CD4-positive, alpha-beta T cell treated with Interleukin-10 for 1 hour (primary cell): ENCODE measurements around the gene ATP9A.

Source experiments
- DNase-seq: peaks from one replicate; pipeline ENCODE4 v3.0.0-alpha.2; 2020

Gene ATP9A

DNA sequence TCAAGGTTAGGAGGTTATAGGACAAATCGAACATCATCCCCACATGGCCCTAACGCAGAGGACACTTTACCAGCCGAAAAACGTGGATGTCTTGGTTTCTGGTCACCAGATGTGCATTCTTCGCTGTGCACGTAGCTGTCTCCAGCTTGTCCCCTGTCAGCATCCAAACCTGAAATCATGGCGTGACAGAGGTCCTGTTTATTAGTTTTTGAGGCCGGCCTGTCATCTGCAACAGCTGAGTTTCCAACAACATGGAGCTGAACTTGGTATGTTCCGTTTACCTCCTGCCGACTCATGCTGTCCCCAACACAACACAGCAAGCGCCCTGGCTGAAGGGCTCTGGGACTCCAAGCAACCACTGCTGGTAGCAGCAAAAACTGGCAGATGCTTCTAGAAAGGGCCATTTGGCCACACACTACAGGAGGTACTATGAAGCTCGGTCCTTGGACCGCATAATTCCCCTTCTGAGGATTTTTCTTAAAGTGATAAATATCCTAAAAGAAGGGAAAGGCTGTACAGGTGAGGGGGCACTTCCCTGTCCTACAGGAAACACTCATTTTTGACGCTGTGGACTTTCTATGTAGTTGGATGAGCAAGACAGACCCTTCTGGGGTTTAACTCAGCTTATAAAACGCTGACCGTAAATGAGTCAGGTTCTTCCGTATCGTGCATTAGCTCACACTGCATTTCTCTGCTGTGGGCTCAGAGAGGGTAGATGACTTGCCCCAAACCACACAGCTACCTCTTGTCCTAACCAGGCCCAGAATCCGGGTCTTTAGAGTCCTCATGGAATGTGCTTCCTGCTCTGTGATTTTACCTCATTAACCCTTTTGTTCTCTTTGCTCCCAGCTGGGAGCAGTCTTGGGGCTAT, 146.0 kb downstream of the ATP9A start:
- DNase-seq, result no peak

DNA sequence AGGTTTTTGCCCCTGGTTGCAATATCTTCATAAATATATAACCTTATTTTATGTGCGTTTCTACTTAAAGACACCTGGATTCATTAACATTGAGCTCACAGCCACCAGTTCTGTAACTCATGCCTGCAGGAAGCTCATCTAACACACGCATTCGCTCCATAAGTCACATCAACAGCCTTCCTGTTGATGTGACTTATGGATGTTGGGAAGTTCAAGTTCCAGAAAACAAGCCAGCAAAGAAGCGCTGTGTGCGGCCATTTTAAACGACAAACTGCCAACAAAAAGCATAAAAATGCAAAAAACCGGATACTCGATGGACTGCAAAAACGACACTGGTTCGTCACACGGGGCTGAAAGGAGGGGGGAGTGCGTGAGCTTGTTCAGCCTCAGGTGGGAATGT, 147.8 kb downstream of the ATP9A start:
- no peak for DNase-seq

DNA sequence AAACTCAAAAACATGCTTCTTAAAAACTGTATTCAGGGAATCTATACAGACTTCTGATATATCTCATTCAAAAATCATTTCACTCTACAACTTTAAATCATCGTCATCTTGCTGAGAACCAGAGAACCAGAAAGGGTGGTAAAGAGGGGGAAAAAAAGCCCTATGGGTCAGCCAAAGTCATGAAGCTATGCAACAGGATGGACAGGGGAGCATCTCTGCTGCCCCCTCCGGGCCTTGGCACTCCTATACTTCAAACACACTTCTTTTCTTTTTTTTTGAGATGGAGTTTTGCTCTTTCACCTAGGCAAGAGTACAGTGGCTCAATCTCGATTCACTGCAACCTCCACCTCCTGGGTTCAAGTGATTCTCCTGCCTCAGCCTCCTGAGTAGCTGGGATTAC, 152.1 kb downstream of the ATP9A start:
- DNase-seq, result no peak

DNA sequence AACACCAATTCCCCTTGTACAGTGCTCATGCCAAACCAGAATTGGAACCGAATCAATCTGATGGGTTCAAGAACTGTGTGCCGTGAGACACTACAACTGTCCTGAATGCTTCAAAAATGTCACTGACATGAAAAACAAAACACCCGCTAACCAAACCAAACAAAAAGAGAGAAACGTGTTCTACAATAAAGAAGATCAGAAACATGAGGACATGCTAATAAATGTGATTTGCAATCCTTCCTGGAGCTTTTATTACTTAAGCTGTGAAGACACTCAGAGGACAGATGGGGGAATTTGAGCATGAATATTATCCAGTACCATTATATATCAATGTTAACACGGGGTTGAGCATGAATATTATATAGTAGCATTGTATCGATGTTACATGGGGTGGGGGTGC, 153.5 kb downstream of the ATP9A start:
- DNase-seq, result no peak

DNA sequence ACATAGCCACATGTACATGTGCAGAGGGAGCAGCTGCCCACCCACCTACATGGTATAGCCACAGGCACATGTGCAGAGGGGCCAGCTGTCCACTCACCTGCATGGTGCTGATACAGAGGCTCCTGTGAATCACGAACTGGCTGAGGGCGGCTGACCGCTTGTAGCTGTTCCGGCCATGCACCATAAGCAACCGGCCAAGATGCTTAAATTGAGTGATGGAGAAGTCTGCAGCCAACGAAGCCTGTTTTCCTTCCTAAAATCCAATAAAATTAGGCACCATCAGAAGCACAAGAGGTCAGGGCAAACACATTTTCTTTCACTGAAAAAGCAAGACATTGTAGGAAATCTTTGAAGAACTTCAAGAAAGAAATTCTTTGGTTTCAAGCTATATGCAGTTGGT, 154.6 kb downstream of the ATP9A start:
- no peak for DNase-seq

DNA sequence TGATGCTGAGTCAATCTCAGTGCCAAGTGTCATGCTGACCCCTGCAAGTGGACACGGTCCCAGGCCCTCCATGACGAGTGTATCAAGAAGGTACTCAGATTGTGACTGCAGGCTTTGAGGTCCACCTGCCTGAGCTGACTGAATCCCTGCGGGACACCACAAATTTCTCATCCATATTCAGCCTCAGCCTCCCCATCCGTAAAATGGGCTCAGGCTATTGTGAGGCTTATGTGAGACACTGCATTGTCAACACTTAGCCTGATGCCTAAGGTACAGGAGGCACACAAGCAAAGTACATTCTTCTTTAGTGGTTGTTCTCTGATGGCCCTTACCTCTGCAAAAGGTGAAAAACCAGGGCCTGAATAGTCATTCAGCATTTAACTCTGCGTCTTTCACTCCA, 155.3 kb downstream of the ATP9A start:
- no peak for DNase-seq

DNA sequence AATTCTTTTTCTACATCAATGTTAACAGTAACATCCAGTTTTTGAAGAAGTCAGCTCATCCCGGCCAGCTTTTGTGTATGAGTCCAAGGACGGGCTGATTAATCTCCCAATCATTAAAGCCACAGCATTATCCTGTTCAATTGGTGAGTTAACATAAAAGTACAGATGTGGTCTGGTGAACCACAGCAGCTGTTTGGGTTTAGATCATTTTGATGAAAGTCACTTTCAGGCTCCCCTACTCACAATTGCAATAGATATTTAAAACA, 156.6 kb downstream of the ATP9A start:
- no peak for DNase-seq

DNA sequence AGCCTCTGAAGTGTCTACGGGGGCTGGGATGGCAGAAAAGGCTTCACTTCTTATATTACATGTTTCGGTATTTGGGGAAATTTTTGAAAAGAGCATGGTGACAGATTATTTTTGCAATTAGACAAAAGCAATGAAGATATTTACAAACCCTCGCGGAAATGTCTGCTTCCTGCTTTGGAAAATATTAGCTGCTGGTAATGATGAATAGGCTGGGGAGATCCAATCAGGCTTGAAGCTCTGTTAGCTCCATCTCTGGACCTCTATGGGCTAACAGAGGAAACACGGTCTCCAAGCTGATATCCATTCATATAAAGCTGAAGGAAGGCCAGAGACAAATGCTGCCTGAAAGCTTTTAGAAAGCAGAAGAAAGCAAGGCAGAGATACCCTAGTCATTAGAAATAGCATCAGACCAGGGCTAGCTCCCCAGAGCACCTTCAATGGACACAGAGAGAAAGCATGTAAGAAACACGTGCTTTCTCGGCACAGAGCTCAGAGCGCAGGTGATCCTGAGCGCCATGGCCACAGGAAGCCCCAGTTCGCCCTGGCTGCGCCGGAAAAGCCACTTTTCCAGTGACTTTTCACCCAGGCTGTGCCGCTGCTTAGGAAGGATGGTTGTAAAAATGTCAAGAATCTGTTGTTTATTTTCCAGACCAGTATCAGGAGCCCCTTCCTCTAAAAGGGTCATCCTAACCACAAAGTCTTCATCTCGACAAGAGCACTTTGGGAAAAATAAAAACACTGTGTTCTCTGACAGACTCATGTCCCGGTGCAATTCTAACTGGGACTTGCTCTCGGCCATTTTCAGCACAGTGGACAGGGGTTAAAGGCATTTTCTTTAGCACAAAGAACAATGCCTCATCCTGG, 157.2 kb downstream of the ATP9A start:
- no peak for DNase-seq

DNA sequence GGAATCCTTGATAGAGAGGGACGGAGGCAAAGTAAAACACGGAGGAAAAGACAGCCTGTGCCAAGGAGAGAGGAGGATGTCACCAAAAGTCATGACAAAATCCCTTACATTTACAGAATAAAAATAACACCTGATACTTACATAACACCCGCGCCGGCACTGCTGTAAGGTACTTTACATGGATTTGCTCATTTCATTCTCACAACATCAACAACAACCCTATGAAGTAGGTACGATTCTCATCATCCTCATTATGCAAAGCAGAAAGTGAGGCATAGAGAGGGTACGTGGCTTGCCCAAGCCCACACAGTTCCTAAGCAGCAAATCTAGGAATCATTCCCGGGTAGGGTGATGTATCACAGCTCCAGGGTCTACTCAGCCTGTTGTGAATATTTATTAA, 158.1 kb downstream of the ATP9A start:
- no peak for DNase-seq

DNA sequence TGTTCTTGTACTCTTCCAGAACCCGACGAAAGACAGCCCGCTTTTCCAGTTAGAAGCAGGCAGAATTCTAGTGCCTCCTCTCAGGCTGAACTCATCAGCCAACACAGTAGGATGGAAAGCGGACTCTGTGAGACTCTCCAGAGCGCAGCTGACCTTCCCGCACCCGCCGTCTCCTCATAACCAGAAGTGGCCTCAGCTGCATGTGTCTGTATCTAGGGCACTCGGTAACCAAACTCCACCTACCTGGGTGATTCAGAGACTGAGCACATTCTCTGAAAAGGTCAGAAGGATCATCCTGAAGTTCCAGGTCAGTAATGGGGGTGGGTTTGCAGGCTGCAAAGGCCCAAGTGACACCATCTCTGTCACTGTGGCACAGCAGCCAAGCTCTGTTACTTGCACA, 158.9 kb downstream of the ATP9A start:
- no peak for DNase-seq

DNA sequence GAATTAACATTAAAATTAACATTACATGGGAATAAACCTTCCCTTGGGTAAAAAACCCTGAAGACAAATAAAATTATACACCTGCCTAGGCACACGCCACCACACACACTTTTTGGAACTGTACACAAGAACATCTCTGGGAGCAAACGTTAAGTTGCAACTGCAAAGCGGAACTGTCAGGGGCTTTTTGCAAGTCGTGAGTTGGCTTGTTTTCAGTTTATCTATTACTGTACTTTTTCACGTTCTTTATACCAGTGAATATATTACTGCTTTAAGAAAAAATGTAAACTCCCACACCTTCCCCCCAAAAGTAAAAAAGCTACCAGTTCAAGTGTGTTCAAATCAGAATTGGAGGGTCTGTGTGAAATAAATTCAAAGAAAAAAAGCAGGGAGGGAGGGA, 160.1 kb downstream of the ATP9A start:
- no peak for DNase-seq

DNA sequence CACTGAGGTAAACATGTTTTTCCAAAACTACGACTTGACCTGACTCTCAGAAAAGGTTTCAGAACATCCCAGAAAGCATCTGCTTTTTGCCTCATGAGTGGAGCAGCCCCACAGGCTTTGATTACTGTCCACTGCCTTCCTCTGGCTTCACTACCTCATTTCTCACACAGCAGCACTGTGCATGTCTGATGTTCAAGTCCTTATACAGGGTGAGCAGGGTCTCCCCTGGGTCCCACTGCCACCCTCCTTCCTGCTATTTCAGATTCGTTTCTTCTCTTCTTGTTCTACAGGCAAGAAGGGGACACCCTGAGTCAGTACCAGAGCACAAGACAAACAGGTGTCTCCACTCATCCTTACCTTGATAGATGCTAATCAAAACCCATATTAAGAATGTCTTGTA, 161.0 kb downstream of the ATP9A start:
- no peak for DNase-seq

DNA sequence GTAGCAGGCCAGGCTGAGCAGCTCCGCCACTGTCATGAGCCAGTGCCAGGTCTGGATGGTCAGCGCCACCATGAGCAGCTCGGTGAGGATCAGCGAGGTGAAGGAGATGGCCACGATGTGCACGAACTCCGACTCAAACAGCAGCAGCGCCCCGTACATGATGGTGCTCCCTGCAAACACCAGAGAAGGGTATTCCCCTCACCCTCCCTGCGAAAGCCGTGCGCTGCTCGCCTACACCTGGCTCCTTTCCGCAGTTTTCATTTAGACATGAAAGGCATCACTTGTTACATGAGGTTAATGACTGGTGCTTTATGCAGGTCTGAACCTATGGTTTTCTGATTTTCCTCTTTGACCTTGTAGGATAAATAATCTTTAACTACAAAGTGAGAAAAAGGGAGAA, 163.3 kb downstream of the ATP9A start:
- no peak for DNase-seq

DNA sequence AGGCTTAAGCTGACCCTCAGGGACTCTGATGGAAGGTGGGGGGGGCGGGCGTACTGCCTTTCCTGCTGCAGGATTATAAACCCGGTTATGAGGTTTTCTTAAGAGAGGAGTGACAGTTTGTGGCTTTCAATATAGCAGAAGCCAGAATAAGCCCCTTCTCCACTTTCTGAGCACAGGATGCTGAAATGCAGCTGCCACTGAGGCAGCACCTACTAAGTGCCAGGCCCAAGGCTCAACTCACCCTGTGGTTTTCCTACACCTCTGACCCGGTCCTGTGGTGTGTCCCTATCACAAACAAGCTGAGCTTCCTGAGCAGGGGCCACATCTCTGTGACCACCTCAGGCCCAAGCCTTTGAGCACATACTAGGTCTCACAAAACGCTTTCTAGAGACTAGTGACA, 166.1 kb downstream of the ATP9A start:
- no peak for DNase-seq

DNA sequence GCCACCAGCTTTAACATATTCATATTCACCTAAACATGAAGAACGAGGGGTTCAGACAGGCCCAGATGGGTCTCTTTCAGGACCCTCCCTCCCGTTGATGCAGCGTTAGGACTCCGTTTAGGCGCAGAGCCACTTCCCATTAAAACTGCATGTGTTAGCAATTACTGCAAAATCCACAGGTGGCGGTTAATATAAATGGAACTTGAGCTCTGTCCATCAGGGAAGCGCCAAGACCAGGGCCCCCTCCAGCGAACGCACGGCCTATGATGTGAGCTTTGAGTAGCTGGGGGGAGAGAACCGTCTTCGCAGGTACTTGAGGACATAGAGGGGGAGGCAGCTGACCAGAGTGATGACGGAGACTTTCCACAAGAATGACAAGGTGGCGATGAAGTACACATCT, 167.2 kb downstream of the ATP9A start:
- DNase-seq, result no peak

DNA sequence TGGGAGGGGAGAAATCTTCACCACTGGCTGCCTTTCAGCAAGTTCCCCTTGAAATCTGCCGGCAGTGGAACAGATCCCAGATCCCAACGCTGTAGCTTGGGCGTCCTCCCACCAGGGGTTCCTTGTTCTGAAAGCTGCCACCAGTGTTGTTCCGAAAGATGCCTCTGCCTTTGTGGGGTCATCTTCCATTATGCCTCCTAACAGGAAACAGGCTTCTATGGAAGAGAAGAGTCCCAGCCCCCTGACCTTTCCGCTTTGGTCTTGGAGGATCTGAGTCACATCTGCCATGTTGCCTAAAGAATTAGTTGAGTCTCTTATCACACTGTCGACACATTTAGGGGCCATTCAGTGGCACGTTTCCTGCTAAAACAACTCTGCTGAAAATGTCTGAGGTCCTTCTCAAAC, 168.2 kb downstream of the ATP9A start:
- no peak for DNase-seq

DNA sequence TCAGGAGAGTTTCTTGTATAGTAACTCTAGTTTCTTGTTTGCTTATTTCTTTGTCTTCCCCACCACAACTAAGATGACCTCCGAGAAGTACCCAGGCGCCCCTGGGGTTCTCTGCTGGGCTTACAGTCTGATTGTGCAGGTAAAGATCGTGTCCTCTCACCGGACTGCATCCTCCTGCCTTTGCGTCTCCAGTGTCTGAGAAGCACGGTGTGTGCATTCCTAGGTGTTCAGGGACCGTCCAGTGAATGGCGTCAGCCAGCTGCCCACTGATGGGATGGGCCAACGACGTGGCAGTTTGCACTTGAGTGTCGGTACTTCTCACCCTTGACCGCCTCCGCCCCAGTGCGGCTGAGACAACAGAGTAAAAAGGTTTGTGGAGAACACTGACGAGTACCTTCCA, 169.6 kb downstream of the ATP9A start:
- no peak for DNase-seq

DNA sequence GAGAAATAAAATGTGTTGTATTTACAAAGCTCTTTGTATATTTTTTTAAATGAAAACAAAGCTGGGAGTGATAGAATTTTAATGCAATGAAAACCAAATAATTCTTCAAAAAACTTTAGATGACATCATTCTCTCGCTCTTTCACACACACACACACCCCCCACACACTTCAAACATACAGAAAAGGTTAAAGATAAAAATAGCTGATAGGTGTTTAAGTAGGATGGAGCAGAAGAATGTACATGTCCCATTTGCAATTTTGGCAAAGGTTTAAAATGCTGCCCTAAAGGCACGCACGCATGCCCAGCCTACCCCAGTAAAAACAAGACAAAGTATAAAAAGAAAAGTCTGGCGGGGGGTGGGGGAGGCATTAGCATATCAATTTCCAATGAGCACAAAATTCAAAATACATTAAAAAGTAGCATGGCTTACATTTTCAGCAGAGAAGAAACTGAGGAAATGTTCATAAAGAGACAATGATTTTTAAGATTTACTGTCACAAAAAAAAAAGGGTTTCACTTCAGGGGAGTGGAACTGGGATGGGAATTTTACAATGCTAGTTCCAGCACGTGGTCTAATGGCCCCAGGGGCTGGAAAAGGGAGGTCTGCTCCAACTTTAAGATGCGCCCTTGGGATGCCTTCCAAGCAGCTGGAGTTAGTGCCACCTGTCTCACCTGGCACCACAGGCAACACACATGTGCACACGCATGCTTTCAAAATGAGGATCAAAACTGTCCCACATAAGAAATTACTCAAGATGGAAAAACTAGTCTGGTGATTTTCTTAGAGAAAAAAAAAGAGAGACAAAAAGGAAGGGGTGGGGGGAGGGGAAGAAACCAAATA, 170.6 kb downstream of the ATP9A start:
- no peak for DNase-seq

DNA sequence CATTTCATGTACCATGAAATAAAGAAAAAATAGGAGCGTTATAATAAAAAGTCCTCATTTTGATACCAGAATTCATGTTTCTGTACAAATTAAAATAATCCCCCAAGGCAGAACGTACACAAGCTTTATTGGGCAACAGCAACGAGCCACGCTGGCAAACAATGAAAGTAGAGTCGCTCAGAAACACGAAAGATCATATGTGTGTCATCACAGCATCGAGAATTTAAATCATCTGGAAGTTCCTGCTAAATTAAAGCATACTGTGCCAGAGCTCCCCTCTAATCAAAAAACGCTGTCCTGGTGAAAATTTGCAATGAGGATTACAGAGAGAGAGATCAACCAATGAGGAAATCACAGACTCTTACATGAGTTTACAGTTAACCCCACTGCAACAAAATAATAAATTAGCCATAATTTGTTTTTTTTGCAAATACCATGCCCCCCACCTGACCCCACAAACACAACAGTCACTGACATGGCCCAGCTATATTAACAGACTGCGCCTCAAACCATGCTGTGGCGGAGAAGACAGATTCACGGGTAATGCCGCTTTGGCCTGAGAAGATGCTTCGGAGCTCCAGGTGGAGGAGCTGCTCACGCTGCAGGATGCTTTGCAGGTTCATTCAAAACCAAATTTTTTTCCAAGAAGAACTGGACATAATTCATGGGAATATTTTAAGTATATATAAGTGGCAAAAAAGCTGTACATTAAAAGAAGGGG, 171.4 kb downstream of the ATP9A start:
- DNase-seq, result no peak

DNA sequence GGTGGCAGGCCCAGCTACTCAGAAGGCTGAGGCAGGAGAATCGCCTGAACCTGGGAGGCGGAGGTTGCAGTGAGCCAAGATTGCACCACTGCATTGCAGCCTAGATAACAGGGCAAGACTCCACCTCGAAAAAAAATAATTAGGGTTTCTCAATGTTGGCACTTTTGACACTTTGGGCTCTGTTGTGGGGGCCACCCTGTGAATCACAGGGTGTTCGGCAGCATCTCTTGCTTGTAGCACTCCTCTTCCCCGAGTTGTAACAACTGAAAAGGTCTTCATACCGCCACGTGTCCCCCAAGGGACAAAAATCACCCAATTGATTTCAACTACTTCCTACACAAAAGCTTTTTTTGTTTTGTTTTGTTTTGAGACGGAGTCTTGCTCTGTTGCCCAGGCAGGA, 172.4 kb downstream of the ATP9A start:
- DNase-seq, result no peak

DNA sequence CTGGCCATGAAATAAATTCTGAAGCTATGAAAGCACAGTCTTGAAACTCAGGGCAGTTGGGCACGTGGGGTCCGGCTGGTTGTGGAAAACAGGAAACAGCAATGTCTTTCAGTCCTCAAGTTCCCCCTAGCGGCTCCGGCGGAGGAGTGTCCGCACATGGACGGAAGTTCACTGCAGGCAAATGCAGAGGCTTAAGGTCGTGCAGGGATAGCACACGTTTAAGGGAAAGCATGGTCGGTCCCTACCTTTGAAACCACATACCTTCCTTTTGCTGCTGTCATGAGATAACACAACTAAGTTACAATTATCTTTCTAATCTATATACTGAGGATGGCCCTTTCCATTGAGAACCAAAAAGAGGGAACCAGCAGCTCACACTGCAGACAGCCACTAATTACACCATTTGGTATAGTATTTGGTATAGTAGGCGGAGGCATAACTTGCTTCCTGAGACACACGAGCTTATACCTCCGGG, 173.1 kb downstream of the ATP9A start:
- peak; percentile 82 for DNase-seq

DNA sequence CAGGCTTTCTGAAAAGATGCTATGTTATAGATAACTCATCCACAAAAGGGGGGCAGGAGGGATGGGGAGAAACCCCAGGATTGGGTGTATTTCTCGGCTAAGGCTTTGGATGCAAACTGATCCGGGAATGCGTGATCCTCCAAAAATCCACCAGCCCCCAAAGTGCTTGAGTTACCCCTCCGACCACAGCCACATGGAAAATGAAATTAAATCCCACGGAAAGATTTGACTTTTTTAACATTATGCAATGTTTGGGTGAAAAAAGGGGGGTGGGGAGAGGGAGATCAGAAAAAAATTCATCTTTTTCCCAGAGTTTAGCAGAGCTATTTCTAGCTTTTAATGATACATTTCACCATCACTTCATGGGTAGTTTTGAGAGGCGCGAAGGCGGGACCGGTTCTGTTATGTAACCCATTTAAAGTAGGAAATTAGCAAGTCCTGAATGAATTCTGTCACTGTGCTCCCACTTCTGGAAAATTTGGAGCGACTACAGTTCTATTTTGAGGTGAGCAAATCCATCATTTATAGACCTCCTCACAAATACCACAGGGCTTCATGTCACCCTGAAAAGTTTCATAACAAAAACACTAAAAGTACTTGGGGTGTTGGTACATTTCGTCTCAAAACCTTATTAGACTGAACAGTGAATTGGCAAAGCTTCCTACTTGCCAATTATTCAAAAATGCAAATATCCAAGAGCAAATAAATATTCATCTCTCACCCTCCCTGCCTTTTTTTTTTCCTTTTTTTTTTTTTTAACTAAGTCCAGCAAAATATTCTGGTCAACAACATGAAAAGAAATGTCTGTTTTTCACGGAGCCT, 173.7 kb downstream of the ATP9A start:
- DNase-seq, result no peak
